SJCRH30 (cell line): ENCODE measurements around the gene STXBP5. TPM values are rescaled to one million over a fixed set of nuclear protein-coding genes. Genes with fewer than 3 reads are reported as not detected.
A peak's percentile ranks its signal among the peaks of the same experiment; 100 is the strongest.

Source experiments
- DNase-seq, 2 experiments: peaks; one replicate each; pipeline ENCODE4 v3.0.0-alpha.2; 2015 to 2020
- H3K27ac ChIP-seq: fragments of 250-450 bp; sonication (Bioruptor Pico); 2 replicates; pipeline ENCODE4 v1.5.1; 2020; ENCODE audit warnings: mild to moderate bottlenecking, moderate library complexity
- H3K27me3 ChIP-seq: fragments of 250-450 bp; sonication (Bioruptor Pico); 2 replicates; pipeline ENCODE4 v1.5.1; 2020; ENCODE audit warnings: mild to moderate bottlenecking, moderate library complexity
- H3K36me3 ChIP-seq: fragments of 250-450 bp; sonication (Bioruptor Pico); 2 replicates; pipeline ENCODE4 v1.5.1; 2020; ENCODE audit warnings: mild to moderate bottlenecking, moderate library complexity
- H3K4me1 ChIP-seq: fragments of 250-450 bp; sonication (Bioruptor Pico); 2 replicates; pipeline ENCODE4 v1.5.1; 2020; ENCODE audit warnings: mild to moderate bottlenecking, moderate library complexity
- H3K4me3 ChIP-seq: fragments of 250-450 bp; sonication (Bioruptor Pico); 2 replicates; pipeline ENCODE4 v1.5.1; 2020; ENCODE audit warnings: mild to moderate bottlenecking, moderate library complexity
- H3K9me3 ChIP-seq: fragments of 250-450 bp; sonication (Bioruptor Pico); replicated peaks from 2 replicates; pipeline ENCODE4 v1.5.1; 2020; ENCODE audit warnings: mild to moderate bottlenecking, moderate library complexity
- total RNA-seq: library from RNA; depleted of rRNA; stranded (reverse); fragments of >200 nt; shearing (Covaris generic); gene quantifications from 2 replicates; pipeline ENCODE4 v1.2.3, GENCODE V29; 2014

Gene STXBP5
- total RNA-seq, 1 experiment from 2014 or later = 33.4 TPM

DNA sequence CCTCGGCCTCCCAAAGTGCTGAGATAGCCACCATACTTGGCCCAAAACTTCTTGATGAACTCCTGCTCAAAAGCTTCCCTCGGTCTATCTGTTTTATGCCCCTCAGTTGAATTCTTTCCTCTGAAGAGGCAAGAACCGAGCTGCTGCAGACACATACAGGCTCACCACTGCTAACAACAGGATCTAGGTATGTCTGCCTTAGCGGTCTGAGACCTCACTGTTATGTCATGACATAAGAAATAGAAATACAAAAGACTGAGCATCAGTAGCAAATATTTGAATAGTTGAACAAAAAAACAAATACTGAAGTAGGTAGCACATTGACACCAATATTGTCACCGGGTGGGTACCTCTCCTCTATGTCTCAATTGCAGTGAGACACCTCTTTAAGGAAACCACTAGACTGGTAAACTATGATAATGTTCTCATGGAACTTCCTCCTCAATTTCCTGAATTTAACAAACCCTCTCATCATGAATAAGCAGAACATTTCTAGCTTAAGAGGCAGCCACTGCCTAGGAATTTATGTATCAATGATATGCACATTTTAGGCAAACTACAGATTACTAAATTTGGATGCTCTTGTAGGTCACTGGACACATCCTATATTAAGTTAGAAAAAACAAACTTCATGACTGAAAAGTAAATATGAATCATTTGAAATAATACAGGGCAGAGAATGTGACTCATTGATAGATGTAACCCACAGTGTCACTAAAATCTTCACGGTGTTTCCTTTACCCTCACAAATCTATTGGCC is 9.4 kb upstream of the STXBP5 start:
- no peak overlapping the region for H3K4me3 ChIP-seq
- no peaks in the 10 kb centered on the region for H3K36me3 ChIP-seq
- no peaks in the 10 kb centered on the region for H3K4me1 ChIP-seq
- H3K9me3 ChIP-seq = no peaks in the 10 kb centered on the region
- no peaks in the 10 kb centered on the region for H3K27me3 ChIP-seq
- H3K27ac ChIP-seq = no peak overlapping the region
- DNase-seq = no peak

- Histone ChIP-seq H3K27ac (no peak overlapping the region), H3K4me1 (no peaks in the 10 kb centered on the region), H3K27me3 (no peaks in the 10 kb centered on the region), H3K36me3 (no peaks in the 10 kb centered on the region), H3K9me3 (no peaks in the 10 kb centered on the region), H3K4me3 (no peak overlapping the region)
- no peak for DNase-seq
Observed at GRCh38 chr6:147195510-147195909, 8.7 kb upstream of the STXBP5 start.

DNA sequence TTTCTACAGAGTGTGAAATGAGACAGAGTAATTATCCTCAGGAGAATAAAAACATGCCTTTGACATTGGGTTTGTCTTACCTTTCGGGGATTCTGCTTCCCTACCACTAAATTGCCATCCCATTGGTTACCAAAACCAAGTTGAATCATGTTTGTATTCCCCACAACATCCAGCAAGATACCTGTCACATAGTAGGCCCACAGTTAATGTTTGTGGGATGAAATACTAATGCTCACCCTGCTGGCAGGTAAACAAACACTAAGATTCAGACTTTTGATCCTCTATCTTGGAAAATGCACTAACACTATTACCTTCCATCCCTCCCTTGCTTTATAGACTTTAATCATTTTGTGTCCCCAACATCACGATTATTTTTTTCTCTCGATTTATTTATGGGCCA is 8.2 kb upstream of the STXBP5 start:
- Histone ChIP-seq H3K36me3 (no peaks in the 10 kb centered on the region), H3K9me3 (no peaks in the 10 kb centered on the region), H3K4me1 (no peaks in the 10 kb centered on the region), H3K4me3 (no peak overlapping the region), H3K27me3 (no peaks in the 10 kb centered on the region), H3K27ac (no peak overlapping the region)
- no peak for DNase-seq

- no peak overlapping the region for H3K4me3 ChIP-seq
- no peak for DNase-seq
- H3K27me3 ChIP-seq = no peaks in the 10 kb centered on the region
- H3K9me3 ChIP-seq = no peaks in the 10 kb centered on the region
- H3K4me1 ChIP-seq = peaks cover 5% of the 10 kb centered on the region; the same call in 1 of the 2 replicates
- no peaks in the 10 kb centered on the region; the same call in 1 of the 2 replicates for H3K36me3 ChIP-seq
- H3K27ac ChIP-seq = no peak overlapping the region
Observed at GRCh38 chr6:147200711-147201110, 3.5 kb upstream of the STXBP5 start.

- Histone ChIP-seq H3K9me3 (no peaks in the 10 kb centered on the region), H3K36me3 (peaks cover 5% of the 10 kb centered on the region), H3K27me3 (no peaks in the 10 kb centered on the region), H3K4me1 (peaks cover 5% of the 10 kb centered on the region; the same call in 1 of the 2 replicates), H3K4me3 (peak overlapping the region; percentile 89), H3K27ac (peak overlapping the region; percentile 92)
- peak; percentile 78 to 83 for DNase-seq
Observed at GRCh38 chr6:147201885-147202515, 2.2 kb upstream of the STXBP5 start.

- Histone ChIP-seq H3K36me3 (peaks cover 5% of the 10 kb centered on the region), H3K9me3 (no peaks in the 10 kb centered on the region), H3K27me3 (no peaks in the 10 kb centered on the region), H3K4me3 (peak overlapping the region; percentile 89), H3K4me1 (peaks cover 5% of the 10 kb centered on the region), H3K27ac (peak overlapping the region; percentile 92)
- peak; percentile 90 to 96 for DNase-seq
Observed at GRCh38 chr6:147202516-147203310, 1.5 kb upstream of the STXBP5 start.

GRCh38 chr6:147203311-147204059 is 732 bp upstream of the STXBP5 start:
- Histone ChIP-seq H3K4me1 (peaks cover 13% of the 10 kb centered on the region), H3K27ac (peak overlapping the region; percentile 92), H3K27me3 (no peaks in the 10 kb centered on the region), H3K36me3 (peaks cover 12% of the 10 kb centered on the region), H3K4me3 (peak overlapping the region; percentile 89), H3K9me3 (no peaks in the 10 kb centered on the region)
- DNase-seq = peak; percentile 83 to 86

DNA sequence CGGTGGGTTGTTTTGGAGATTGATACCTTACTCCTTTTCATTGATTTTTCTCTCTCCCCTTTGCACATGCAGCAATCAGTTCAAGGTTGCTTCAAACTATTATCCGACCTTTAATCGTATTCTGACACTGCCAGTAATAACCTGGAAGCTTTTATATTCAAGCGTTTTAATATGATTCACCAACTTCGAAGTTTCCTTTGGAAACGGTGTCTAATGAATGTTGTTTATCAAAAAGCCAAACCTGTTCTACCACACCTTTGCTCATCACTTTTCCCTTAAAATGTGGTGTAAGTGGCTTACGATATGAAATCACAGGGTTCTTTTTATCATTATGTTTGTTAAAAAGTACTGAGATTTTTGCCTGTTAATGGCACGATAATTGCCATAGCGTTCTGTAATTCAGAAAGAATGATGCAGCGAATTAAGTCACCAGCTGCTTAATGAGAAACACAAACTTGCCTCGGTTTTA is 660 bp downstream of the STXBP5 start:
- no peak for DNase-seq

DNA sequence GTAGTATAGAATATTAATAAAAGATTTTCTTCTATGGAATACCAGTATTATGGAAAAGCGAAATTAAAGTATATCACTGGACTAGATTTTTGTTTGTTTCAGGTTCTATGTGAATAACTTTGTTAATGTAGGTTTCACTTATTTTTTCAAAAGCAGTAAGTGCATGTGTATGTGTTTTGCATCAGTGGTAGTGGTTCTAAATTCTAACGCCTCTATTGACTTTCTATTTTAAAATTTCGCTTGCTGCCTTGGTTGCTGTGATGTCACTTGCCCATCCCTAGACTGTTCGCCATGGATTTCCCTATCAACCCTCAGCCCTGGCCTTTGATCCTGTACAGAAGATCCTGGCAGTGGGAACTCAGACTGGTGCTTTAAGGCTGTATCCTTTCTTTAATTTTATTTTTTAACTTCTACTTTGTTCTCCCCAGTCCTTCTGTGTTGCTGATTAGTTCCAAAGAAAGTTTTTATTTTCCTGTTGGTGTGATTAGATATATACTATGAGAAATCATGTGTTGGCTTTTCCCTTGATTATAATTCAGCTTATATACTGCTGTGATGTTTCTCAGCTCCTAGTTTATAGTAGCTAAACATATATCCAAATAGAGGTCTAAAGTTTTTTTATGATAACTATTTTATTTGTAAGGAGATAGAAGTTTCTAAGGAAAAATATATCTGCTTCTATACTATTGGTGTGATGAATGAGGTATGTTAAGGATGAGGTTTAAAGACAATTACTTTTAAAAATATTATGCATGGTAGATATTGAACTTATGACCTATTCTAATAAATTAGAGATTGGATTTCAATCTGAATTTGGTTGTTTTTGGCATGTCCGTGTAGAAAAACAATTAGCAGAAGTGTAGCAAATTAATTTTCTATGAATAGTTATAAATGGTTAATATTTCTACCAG is 1.7 kb downstream of the STXBP5 start:
- peak overlapping the region; percentile 87; the same call in 1 of the 2 replicates for H3K27ac ChIP-seq

More for the DNA sequence above, 660 bp downstream of the STXBP5 start:
- H3K27me3 ChIP-seq = no peaks in the 10 kb centered on the region
- peaks cover 18% of the 10 kb centered on the region for H3K36me3 ChIP-seq
- H3K27ac ChIP-seq = peak overlapping the region; percentile 87
- H3K4me3 ChIP-seq = peak overlapping the region; percentile 89
- peaks cover 14% of the 10 kb centered on the region for H3K4me1 ChIP-seq
- H3K9me3 ChIP-seq = no peaks in the 10 kb centered on the region

GRCh38 chr6:147207351-147207750 is 3.1 kb downstream of the STXBP5 start:
- peak in 1 of 2 experiments; percentile 31 for DNase-seq
- H3K27ac ChIP-seq = no peak overlapping the region; the same call in 1 of the 2 replicates

More for the DNA sequence above, 1.7 kb downstream of the STXBP5 start:
- Histone ChIP-seq H3K4me1 (peaks cover 14% of the 10 kb centered on the region), H3K36me3 (peaks cover 18% of the 10 kb centered on the region), H3K27me3 (no peaks in the 10 kb centered on the region), H3K9me3 (no peaks in the 10 kb centered on the region), H3K4me3 (peak overlapping the region; percentile 89)
- DNase-seq = peak; percentile 35 to 64

DNA sequence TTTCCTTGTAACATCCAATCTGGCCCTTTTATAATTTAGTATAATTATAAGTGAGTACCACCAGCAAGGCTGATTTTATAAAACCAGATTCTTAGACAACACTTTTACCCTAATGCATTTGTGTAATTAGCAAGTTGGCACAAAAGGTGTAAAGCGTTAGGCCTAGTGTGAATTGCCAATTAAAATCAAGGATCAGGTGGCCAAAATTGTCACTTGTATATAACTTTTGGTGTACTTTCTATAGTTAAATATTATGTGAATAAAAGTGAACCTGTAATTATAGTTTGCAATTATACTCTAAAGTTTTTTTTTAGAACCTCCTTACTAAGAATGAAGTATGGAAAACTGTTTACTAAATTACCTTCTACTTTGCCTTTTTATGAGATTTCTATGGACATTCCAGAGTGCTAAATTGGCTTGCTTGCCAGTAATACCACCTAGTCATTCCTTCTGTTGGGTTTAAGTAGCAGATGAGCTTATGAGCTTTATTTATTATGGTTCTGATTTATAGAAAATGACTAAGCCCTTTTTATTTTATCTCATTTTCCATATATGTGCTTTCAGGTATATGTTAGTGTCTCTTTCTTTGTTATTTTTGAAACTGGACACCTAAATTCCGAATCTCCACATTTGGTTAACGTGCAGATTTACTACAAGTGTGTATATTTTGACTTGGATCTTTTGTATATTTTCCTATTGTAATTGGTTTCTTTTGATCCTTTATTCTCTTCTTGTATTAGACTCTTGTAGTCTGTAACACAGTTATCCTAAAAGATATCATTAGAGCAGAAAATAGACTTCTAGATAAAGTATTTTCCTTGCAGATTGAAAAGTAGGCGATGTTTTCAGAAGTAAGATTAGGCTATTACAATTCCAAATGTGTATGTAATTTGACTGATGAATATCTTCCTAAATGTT is 3.9 kb downstream of the STXBP5 start:
- Histone ChIP-seq H3K36me3 (peaks cover 30% of the 10 kb centered on the region), H3K9me3 (no peaks in the 10 kb centered on the region), H3K27me3 (no peaks in the 10 kb centered on the region), H3K4me1 (peaks cover 9% of the 10 kb centered on the region), H3K4me3 (peak overlapping the region; percentile 89), H3K27ac (no peak overlapping the region)
- DNase-seq = no peak

More at GRCh38 chr6:147207351-147207750, 3.1 kb downstream of the STXBP5 start:
- H3K36me3 ChIP-seq = peaks cover 24% of the 10 kb centered on the region
- no peaks in the 10 kb centered on the region for H3K27me3 ChIP-seq
- H3K9me3 ChIP-seq = no peaks in the 10 kb centered on the region
- H3K4me3 ChIP-seq = peak overlapping the region; percentile 89
- H3K4me1 ChIP-seq = peaks cover 9% of the 10 kb centered on the region

- H3K4me1 ChIP-seq = peaks cover 9% of the 10 kb centered on the region
- no peak overlapping the region for H3K27ac ChIP-seq
- H3K9me3 ChIP-seq = no peaks in the 10 kb centered on the region
- DNase-seq = no peak
- peaks cover 43% of the 10 kb centered on the region for H3K36me3 ChIP-seq
- H3K27me3 ChIP-seq = no peaks in the 10 kb centered on the region
- no peak overlapping the region for H3K4me3 ChIP-seq
Observed at GRCh38 chr6:147209762-147210449, 5.7 kb downstream of the STXBP5 start.
